ENCODE measurements around the gene IL6ST.
A peak's percentile ranks its signal among the peaks of the same experiment; 100 is the strongest.
"Not testable (repeated sequence)": the region's sequence is repeated elsewhere in the genome, so short reads cannot be mapped to it uniquely, and the experiment has no call there.

IL6ST gene

DNA sequence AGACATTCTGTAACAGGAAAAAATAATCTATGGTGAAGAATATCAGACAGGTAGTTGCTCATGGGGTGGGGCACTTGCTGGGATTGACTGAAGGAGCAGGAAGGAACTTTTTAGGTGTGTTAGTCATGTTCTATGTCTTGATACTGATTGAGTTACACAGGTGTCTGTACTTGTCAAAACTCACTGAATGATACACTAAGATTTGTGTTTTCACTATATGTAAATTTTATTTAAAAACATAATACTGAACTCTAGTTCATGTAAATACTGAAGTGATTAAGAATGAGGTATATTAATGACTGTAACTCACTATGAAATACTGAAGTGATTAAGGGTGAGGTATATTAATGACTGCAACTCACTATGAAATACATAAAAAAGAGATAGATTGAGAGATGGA is 28.5 kb downstream of the IL6ST start:
- peaks cover 31% of the 10 kb centered on the region for H4K20me1 ChIP-seq (ENCODE audit: insufficient read depth)
- H3K27ac ChIP-seq, result peak overlapping the region; percentile 4; the same call in 1 of the 2 replicates
- H3K9ac ChIP-seq, result no peak overlapping the region
- H3K27me3 ChIP-seq (ENCODE audit: insufficient read depth, low read depth), result no peaks in the 10 kb centered on the region
- H2AFZ ChIP-seq (ENCODE audit: low read depth), result no peak overlapping the region
- TF ChIP-seq, protein P1, sequence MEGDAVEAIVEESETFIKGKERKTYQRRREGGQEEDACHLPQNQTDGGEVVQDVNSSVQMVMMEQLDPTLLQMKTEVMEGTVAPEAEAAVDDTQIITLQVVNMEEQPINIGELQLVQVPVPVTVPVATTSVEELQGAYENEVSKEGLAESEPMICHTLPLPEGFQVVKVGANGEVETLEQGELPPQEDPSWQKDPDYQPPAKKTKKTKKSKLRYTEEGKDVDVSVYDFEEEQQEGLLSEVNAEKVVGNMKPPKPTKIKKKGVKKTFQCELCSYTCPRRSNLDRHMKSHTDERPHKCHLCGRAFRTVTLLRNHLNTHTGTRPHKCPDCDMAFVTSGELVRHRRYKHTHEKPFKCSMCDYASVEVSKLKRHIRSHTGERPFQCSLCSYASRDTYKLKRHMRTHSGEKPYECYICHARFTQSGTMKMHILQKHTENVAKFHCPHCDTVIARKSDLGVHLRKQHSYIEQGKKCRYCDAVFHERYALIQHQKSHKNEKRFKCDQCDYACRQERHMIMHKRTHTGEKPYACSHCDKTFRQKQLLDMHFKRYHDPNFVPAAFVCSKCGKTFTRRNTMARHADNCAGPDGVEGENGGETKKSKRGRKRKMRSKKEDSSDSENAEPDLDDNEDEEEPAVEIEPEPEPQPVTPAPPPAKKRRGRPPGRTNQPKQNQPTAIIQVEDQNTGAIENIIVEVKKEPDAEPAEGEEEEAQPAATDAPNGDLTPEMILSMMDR (conservative IDR thresholded peaks at IDR 0.05; ENCODE audit: low read depth, low read length), result no peak
- H3K4me2 ChIP-seq, result peak overlapping the region; percentile 5; the same call in 1 of the 2 replicates
- peaks cover 98% of the 10 kb centered on the region for H3K79me2 ChIP-seq (ENCODE audit: insufficient read depth, low read depth)
- peaks cover 100% of the 10 kb centered on the region for H3K4me1 ChIP-seq (ENCODE audit: low read depth, poor library complexity, severe bottlenecking)
- H3K4me3 ChIP-seq (IDR thresholded peaks at IDR 0.05; ENCODE audit: insufficient read depth, low read depth, low read length), result no peak overlapping the region
- H3K36me3 ChIP-seq (ENCODE audit: insufficient read depth), result peaks cover 77% of the 10 kb centered on the region

DNA sequence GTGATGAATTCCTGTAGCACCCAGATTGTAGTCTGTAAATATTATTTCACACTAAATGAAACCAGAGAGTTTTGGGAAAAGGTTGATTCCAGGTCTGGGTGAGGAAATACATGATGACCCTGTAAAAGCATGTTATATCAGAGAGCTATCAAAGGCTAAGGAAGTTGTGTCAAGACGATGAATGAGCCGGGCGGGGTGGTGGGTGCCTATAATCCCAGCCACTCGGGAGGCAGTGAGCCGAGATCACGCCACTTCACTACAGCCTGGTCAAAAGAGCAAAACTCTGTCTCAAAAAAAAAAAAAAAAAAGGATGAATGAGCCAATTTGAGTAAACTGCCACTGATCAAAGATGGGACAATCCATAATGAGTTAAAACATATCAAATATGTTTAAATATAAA is 29.2 kb downstream of the IL6ST start:
- Histone ChIP-seq H3K27me3 (ENCODE audit: insufficient read depth, low read depth) (no peaks in the 10 kb centered on the region), H3K79me2 (ENCODE audit: insufficient read depth, low read depth) (peaks cover 98% of the 10 kb centered on the region), H3K4me1 (ENCODE audit: low read depth, poor library complexity, severe bottlenecking) (peaks cover 100% of the 10 kb centered on the region), H3K4me2 (0 out of 2 replicates have a peak overlapping the region, but pooled peaks have one; percentile 5), H2AFZ (ENCODE audit: low read depth) (no peak overlapping the region), H3K9ac (no peak overlapping the region), H3K36me3 (ENCODE audit: insufficient read depth) (peaks cover 81% of the 10 kb centered on the region), H4K20me1 (ENCODE audit: insufficient read depth) (peaks cover 24% of the 10 kb centered on the region; the same call in 1 of the 2 replicates), H3K4me3 (IDR thresholded peaks at IDR 0.05; ENCODE audit: insufficient read depth, low read depth, low read length) (no peak overlapping the region), H3K27ac (peak overlapping the region; percentile 4; the same call in 1 of the 2 replicates)
- TF ChIP-seq, protein P1 (conservative IDR thresholded peaks at IDR 0.05; ENCODE audit: low read depth, low read length), result no peak

DNA sequence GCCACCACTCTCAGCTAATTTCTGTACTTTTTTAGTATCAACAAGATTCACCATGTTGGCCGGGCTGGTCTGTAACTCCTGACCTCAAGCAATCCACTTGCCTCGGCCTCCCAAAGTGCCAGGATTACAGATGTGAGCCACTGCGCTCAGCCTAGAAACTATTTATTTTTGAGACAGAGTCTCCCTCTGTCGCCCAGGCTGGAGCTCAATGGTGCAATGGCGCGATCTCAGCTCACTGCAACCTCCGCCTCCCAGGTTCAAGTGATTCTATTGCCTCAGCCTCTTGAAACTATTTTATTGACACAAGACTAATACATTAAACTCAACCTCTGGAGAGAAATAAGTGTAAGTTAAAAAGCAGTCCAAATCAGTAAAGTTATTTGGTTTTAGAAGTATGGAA is 34.0 kb downstream of the IL6ST start:
- Histone ChIP-seq H3K4me3 (IDR thresholded peaks at IDR 0.05; ENCODE audit: insufficient read depth, low read depth, low read length) (no peak overlapping the region), H2AFZ (ENCODE audit: low read depth) (no peak overlapping the region), H3K4me1 (ENCODE audit: low read depth, poor library complexity, severe bottlenecking) (peaks cover 100% of the 10 kb centered on the region), H4K20me1 (ENCODE audit: insufficient read depth) (0 out of 2 replicates have a peak, but pooled peaks cover 6% of the 10 kb centered on the region), H3K27me3 (ENCODE audit: insufficient read depth, low read depth) (no peaks in the 10 kb centered on the region), H3K4me2 (no peak overlapping the region), H3K27ac (no peak overlapping the region; the same call in 1 of the 2 replicates), H3K79me2 (ENCODE audit: insufficient read depth, low read depth) (peaks cover 90% of the 10 kb centered on the region), H3K9ac (no peak overlapping the region), H3K36me3 (ENCODE audit: insufficient read depth) (peaks cover 90% of the 10 kb centered on the region)
- TF ChIP-seq, protein P1 (conservative IDR thresholded peaks at IDR 0.05; ENCODE audit: low read depth, low read length), result no peak

DNA sequence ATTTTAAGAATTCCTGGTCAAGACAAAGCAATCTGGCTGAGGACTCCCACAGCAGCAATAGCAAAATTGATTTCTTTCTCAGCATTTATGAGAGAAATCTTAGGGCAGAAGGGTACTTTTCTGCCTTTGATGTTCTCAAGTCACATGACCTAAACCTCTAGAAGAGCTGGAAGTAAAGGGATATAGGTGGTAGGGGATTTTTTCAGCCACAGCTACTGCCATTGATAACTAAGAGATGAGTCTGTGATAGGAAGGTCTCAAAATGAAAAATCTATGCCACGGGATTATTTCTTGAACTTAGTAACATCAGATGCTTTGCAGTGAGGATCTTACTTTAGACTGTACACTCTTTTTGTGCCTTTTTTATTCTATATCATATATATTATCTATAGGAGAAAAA is 35.6 kb downstream of the IL6ST start:
- H3K36me3 ChIP-seq (ENCODE audit: insufficient read depth), result peaks cover 91% of the 10 kb centered on the region
- peaks cover 99% of the 10 kb centered on the region for H3K4me1 ChIP-seq (ENCODE audit: low read depth, poor library complexity, severe bottlenecking)
- H3K4me3 ChIP-seq (IDR thresholded peaks at IDR 0.05; ENCODE audit: insufficient read depth, low read depth, low read length), result no peak overlapping the region
- peak overlapping the region; percentile 5; the same call in 1 of the 2 replicates for H3K27ac ChIP-seq
- TF ChIP-seq, protein P1 (conservative IDR thresholded peaks at IDR 0.05; ENCODE audit: low read depth, low read length), result no peak
- no peak overlapping the region for H2AFZ ChIP-seq (ENCODE audit: low read depth)
- H3K27me3 ChIP-seq (ENCODE audit: insufficient read depth, low read depth), result no peaks in the 10 kb centered on the region
- H3K4me2 ChIP-seq, result no peak overlapping the region
- H3K9ac ChIP-seq, result no peak overlapping the region
- peaks cover 87% of the 10 kb centered on the region for H3K79me2 ChIP-seq (ENCODE audit: insufficient read depth, low read depth)
- H4K20me1 ChIP-seq (ENCODE audit: insufficient read depth), result no peaks in the 10 kb centered on the region

DNA sequence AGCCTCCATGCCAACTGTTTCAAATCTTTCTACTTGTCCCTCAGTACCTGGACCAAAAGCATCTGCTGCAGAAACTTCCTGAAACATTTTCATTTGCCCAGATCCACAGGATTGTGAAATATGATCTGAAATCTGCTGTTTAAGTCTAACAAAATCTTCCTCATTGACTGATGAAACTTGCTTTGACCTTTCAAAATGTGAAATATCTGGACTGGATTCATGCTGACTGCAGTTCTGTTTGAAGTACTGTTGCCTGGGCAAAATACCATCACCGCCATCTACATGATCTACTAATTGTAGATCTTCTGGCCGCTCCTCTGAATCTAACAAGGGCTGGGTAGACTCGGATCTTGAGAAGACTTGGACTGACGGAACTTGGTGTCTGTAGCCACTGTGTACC is 53.6 kb downstream of the IL6ST start:
- H3K36me3 ChIP-seq (ENCODE audit: insufficient read depth), result peaks cover 44% of the 10 kb centered on the region
- not testable (repeated sequence) for H2AFZ ChIP-seq (ENCODE audit: low read depth); H3K27ac ChIP-seq

DNA sequence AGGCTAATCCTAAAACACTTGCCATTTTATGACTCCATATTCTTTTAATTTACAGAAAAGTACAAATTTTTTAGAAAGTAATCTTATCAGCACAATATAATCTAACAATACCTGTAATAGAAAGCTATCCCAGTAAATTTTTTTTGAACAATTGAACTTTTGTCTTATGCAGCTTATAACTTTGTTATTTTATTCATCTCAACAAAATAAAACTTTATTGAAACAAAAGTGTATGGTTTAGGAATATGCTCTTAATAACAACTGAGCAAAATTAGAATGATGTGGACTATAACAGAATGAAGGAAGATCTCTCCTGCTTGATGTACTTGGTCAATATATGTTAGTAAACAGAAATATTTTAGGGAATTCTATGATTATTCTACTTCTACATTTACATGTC is 57.2 kb downstream of the IL6ST start:
- H2AFZ ChIP-seq (ENCODE audit: low read depth); H3K27me3 ChIP-seq (ENCODE audit: insufficient read depth, low read depth); H4K20me1 ChIP-seq (ENCODE audit: insufficient read depth); H3K79me2 ChIP-seq (ENCODE audit: insufficient read depth, low read depth); H3K27ac ChIP-seq; H3K9ac ChIP-seq; H3K4me3 ChIP-seq (IDR thresholded peaks at IDR 0.05; ENCODE audit: insufficient read depth, low read depth, low read length): not testable (repeated sequence)
- H3K4me1 ChIP-seq (ENCODE audit: low read depth, poor library complexity, severe bottlenecking), result peaks cover 89% of the 10 kb centered on the region
- peaks cover 34% of the 10 kb centered on the region for H3K36me3 ChIP-seq (ENCODE audit: insufficient read depth)
- peak overlapping the region; percentile 9; the same call in 1 of the 2 replicates for H3K4me2 ChIP-seq

More for the DNA sequence above, 53.6 kb downstream of the IL6ST start:
- H3K27me3 ChIP-seq (ENCODE audit: insufficient read depth, low read depth); H3K4me2 ChIP-seq; H3K9ac ChIP-seq; H3K4me3 ChIP-seq (IDR thresholded peaks at IDR 0.05; ENCODE audit: insufficient read depth, low read depth, low read length): not testable (repeated sequence)
- Histone ChIP-seq H3K79me2 (ENCODE audit: insufficient read depth, low read depth) (peaks cover 19% of the 10 kb centered on the region; the same call in 1 of the 2 replicates), H3K4me1 (ENCODE audit: low read depth, poor library complexity, severe bottlenecking) (peaks cover 99% of the 10 kb centered on the region), H4K20me1 (ENCODE audit: insufficient read depth) (peaks cover 16% of the 10 kb centered on the region; the same call in 1 of the 2 replicates)

Measured in KMS-11 (cell line).